CD4-positive, alpha-beta T cell treated with Interleukin-17A for 1 hour (primary cell): Measurements from ENCODE around the gene SPCS1.
"Not testable (repeated sequence)": the region's sequence is repeated elsewhere in the genome, so short reads cannot be mapped to it uniquely, and the experiment has no call there.

ENCODE experiments used
- DNase-seq: peaks from one replicate; pipeline ENCODE4 v3.0.0-alpha.2; 2020

Gene SPCS1

GRCh38 chr3:52695798-52696671, 9.9 kb upstream of the SPCS1 start:
- DNase-seq, result no peak

GRCh38 chr3:52696830-52697631, 8.9 kb upstream of the SPCS1 start:
- DNase-seq, result no peak

GRCh38 chr3:52697632-52697965, 8.3 kb upstream of the SPCS1 start:
- no peak for DNase-seq

- no peak for DNase-seq
These were observed 2.6 kb upstream of the SPCS1 start for GRCh38 chr3:52703341-52703740.

- DNase-seq, result no peak
These were observed 1.1 kb upstream of the SPCS1 start for GRCh38 chr3:52704611-52705437.

GRCh38 chr3:52705438-52705687, 543 bp upstream of the SPCS1 start:
- no peak for DNase-seq

GRCh38 chr3:52707585-52707984, 1.7 kb downstream of the SPCS1 start:
- no peak for DNase-seq

- DNase-seq, result no peak
These were observed 4.6 kb downstream of the SPCS1 start for GRCh38 chr3:52710512-52710911.

- DNase-seq, result no peak
These were observed 6.6 kb downstream of the SPCS1 start for GRCh38 chr3:52712291-52713212.

- no peak for DNase-seq
These were observed 8.7 kb downstream of the SPCS1 start for GRCh38 chr3:52714335-52715302.

GRCh38 chr3:52715714-52716305, 9.9 kb downstream of the SPCS1 start:
- no peak for DNase-seq

- no peak for DNase-seq
These were observed 13.7 kb downstream of the SPCS1 start for GRCh38 chr3:52719618-52720017.

- peak; percentile 33 for DNase-seq
These were observed 15.3 kb downstream of the SPCS1 start for GRCh38 chr3:52721002-52721729.

- DNase-seq, result no peak
These were observed 15.8 kb downstream of the SPCS1 start for GRCh38 chr3:52721730-52722008.

- no peak for DNase-seq
These were observed 16.6 kb downstream of the SPCS1 start for GRCh38 chr3:52722491-52722890.

GRCh38 chr3:52723935-52724334, 18.0 kb downstream of the SPCS1 start:
- DNase-seq, result no peak

GRCh38 chr3:52724511-52724910, 18.6 kb downstream of the SPCS1 start:
- DNase-seq, result no peak

GRCh38 chr3:52728753-52729152, 22.8 kb downstream of the SPCS1 start:
- not testable (repeated sequence) for DNase-seq

GRCh38 chr3:52730681-52731080, 24.8 kb downstream of the SPCS1 start:
- DNase-seq, result no peak

GRCh38 chr3:52731590-52731989, 25.7 kb downstream of the SPCS1 start:
- no peak for DNase-seq
